ENCODE results near the gene TIMM17A.
A peak's percentile ranks its signal among the peaks of the same experiment; 100 is the strongest.

The TIMM17A gene

GRCh38 chr1:201955009-201955728, at the start of gene TIMM17A:
Gene TIMM17A (plus strand): TSS chr1:201955503. CDS start chr1:201955527, 24 bp downstream.
- DNase-seq (ENCODE audit: low read depth) = peak; percentile 98

- no peak for DNase-seq (ENCODE audit: low read depth)
Observed at GRCh38 chr1:201906336-201906735, 49.0 kb upstream of the TIMM17A start.

GRCh38 chr1:201907621-201908020, 47.7 kb upstream of the TIMM17A start:
- DNase-seq (ENCODE audit: low read depth) = no peak

- no peak for DNase-seq (ENCODE audit: low read depth)
Observed at GRCh38 chr1:201911826-201912571, 43.3 kb upstream of the TIMM17A start.

- DNase-seq (ENCODE audit: low read depth) = peak; percentile 33
Observed at GRCh38 chr1:201912832-201913231, 42.5 kb upstream of the TIMM17A start.

- DNase-seq (ENCODE audit: low read depth) = no peak
Observed at GRCh38 chr1:201914456-201915235, 40.7 kb upstream of the TIMM17A start.

GRCh38 chr1:201916649-201917249, 38.6 kb upstream of the TIMM17A start:
- DNase-seq (ENCODE audit: low read depth) = peak; percentile 86

- DNase-seq (ENCODE audit: low read depth) = peak; percentile 79
Observed at GRCh38 chr1:201917362-201918033, 37.8 kb upstream of the TIMM17A start.

- DNase-seq (ENCODE audit: low read depth) = no peak
Observed at GRCh38 chr1:201918343-201918742, 37.0 kb upstream of the TIMM17A start.

- DNase-seq (ENCODE audit: low read depth) = no peak
Observed at GRCh38 chr1:201921952-201922558, 33.2 kb upstream of the TIMM17A start.

GRCh38 chr1:201925301-201925567, 30.1 kb upstream of the TIMM17A start:
- no peak for DNase-seq (ENCODE audit: low read depth)

- peak; percentile 54 for DNase-seq (ENCODE audit: low read depth)
Observed at GRCh38 chr1:201925981-201926645, 29.2 kb upstream of the TIMM17A start.

GRCh38 chr1:201928266-201928665, 27.0 kb upstream of the TIMM17A start:
- DNase-seq (ENCODE audit: low read depth) = no peak

- DNase-seq (ENCODE audit: low read depth) = no peak
Observed at GRCh38 chr1:201930137-201930536, 25.2 kb upstream of the TIMM17A start.

- no peak for DNase-seq (ENCODE audit: low read depth)
Observed at GRCh38 chr1:201930803-201931202, 24.5 kb upstream of the TIMM17A start.

GRCh38 chr1:201933840-201934430, 21.4 kb upstream of the TIMM17A start:
- DNase-seq (ENCODE audit: low read depth) = peak; percentile 20

- DNase-seq (ENCODE audit: low read depth) = peak; percentile 56
Observed at GRCh38 chr1:201937624-201938213, 17.6 kb upstream of the TIMM17A start.

GRCh38 chr1:201938440-201939035, 16.8 kb upstream of the TIMM17A start:
- DNase-seq (ENCODE audit: low read depth) = no peak

GRCh38 chr1:201939148-201939547, 16.2 kb upstream of the TIMM17A start:
- no peak for DNase-seq (ENCODE audit: low read depth)

GRCh38 chr1:201939574-201939973, 15.7 kb upstream of the TIMM17A start:
- no peak for DNase-seq (ENCODE audit: low read depth)

Measured in fibroblast of gingiva (primary cell).